Measurements from ENCODE around the gene ST6GALNAC3. TPM values are rescaled to one million over a fixed set of nuclear protein-coding genes. Genes with fewer than 3 reads are reported as not detected.

Gene ST6GALNAC3
- 0.64 and 0.72 TPM in 2 replicates for total RNA-seq

GRCh38 chr1:76074321-76075187, at the start of gene ST6GALNAC3:
ST6GALNAC3 (plus strand) TSS chr1:76074746.

Other genes starting within 250 kb of the ST6GALNAC3 start
- not detected in 2 replicates for gene ASB17, start 142.3 kb upstream of the ST6GALNAC3 start, total RNA-seq

Data from tracheal epithelial cell (primary cell).